H9 (cell line): ENCODE measurements around the gene JARID2. TPM values are rescaled to one million over a fixed set of nuclear protein-coding genes. Genes with fewer than 3 reads are reported as not detected.

Experiments
- DNase-seq: peaks from one replicate; pipeline ENCODE4 v3.0.0-alpha.2; 2017
- H2AFZ ChIP-seq: one replicate; pipeline ENCODE4 v1.6.1; 2013; ENCODE audit warnings: mild to moderate bottlenecking, low read length, control low read depth, moderate library complexity
- H2AK5ac ChIP-seq: 2 replicates; pipeline ENCODE4 v1.6.1; 2013; ENCODE audit warnings: low read length, control low read depth, mixed read lengths; ENCODE audit not compliant: insufficient read length
- H2BK120ac ChIP-seq: one replicate; pipeline ENCODE4 v1.6.1; 2013; ENCODE audit warnings: low read depth, mild to moderate bottlenecking, low read length, control low read depth, inconsistent platforms; ENCODE audit not compliant: poor library complexity, severe bottlenecking
- H2BK12ac ChIP-seq: 2 replicates; pipeline ENCODE4 v1.6.1; 2013; ENCODE audit warnings: low read length, control low read depth, mixed read lengths, low read depth; ENCODE audit not compliant: insufficient read length
- H2BK15ac ChIP-seq: 2 replicates; pipeline ENCODE4 v1.6.1; 2013; ENCODE audit warnings: low read depth, low read length, control low read depth
- H2BK20ac ChIP-seq: one replicate; pipeline ENCODE4 v1.6.1; 2013; ENCODE audit warnings: low read depth, mild to moderate bottlenecking, low read length, control low read depth, inconsistent platforms; ENCODE audit not compliant: poor library complexity, severe bottlenecking
- H2BK5ac ChIP-seq: 2 replicates; pipeline ENCODE4 v1.6.1; 2013; ENCODE audit warnings: low read length, control low read depth, mixed read lengths; ENCODE audit not compliant: insufficient read length
- H3K14ac ChIP-seq: 2 replicates; pipeline ENCODE4 v1.6.1; 2013; ENCODE audit warnings: low read length, control low read depth; ENCODE audit not compliant: insufficient read depth
- H3K18ac ChIP-seq: 2 replicates; pipeline ENCODE4 v1.6.1; 2013; ENCODE audit warnings: low read depth, mild to moderate bottlenecking, mixed read lengths, low read length, control low read depth; ENCODE audit not compliant: insufficient read length
- H3K23ac ChIP-seq: 2 replicates; pipeline ENCODE4 v1.6.1; 2013; ENCODE audit warnings: low read length, control low read depth, mixed read lengths, low read depth; ENCODE audit not compliant: insufficient read length
- H3K23me2 ChIP-seq: 2 replicates; pipeline ENCODE4 v1.6.1; 2013; ENCODE audit warnings: low read depth, mild to moderate bottlenecking, mixed read lengths, low read length, control low read depth; ENCODE audit not compliant: insufficient read length, poor library complexity, severe bottlenecking
- H3K27ac ChIP-seq: 2 replicates; pipeline ENCODE4 v1.5.1; 2013; ENCODE audit warnings: low read length, control low read depth, mixed read lengths, low read depth; ENCODE audit not compliant: insufficient read length
- H3K27me3 ChIP-seq: 2 replicates; pipeline ENCODE4 v1.6.1; 2013; ENCODE audit warnings: low read length, control low read depth, inconsistent platforms; ENCODE audit not compliant: insufficient read depth
- H3K4ac ChIP-seq: 2 replicates; pipeline ENCODE4 v1.6.1; 2013; ENCODE audit warnings: low read depth, mild to moderate bottlenecking, control low read depth, inconsistent platforms, low read length, moderate library complexity
- H3K4me1 ChIP-seq: 2 replicates; pipeline ENCODE4 v1.6.1; 2013; ENCODE audit warnings: low read length, control low read depth, inconsistent platforms; ENCODE audit not compliant: insufficient read depth
- H3K4me2 ChIP-seq: 2 replicates; pipeline ENCODE4 v1.6.1; 2013; ENCODE audit warnings: low read length, control low read depth, mixed read lengths; ENCODE audit not compliant: insufficient read length, insufficient read depth
- H3K56ac ChIP-seq: 2 replicates; pipeline ENCODE4 v1.6.1; 2013; ENCODE audit warnings: low read depth, mild to moderate bottlenecking, mixed read lengths, low read length, control low read depth; ENCODE audit not compliant: insufficient read length
- H3K79me1 ChIP-seq: 2 replicates; pipeline ENCODE4 v1.6.1; 2013; ENCODE audit warnings: low read depth, mild to moderate bottlenecking, moderate library complexity, low read length, control low read depth, inconsistent platforms; ENCODE audit not compliant: insufficient read depth, poor library complexity, severe bottlenecking
- H3K79me2 ChIP-seq: 2 replicates; pipeline ENCODE4 v1.6.1; 2013; ENCODE audit warnings: low read length, control low read depth, inconsistent platforms; ENCODE audit not compliant: insufficient read depth
- H3K9ac ChIP-seq: 2 replicates; pipeline ENCODE4 v1.6.1; 2013; ENCODE audit warnings: low read length, control low read depth, mixed read lengths; ENCODE audit not compliant: insufficient read length; ENCODE audit errors: extremely low read depth
- H3K9me3 ChIP-seq: one replicate; pipeline ENCODE4 v1.6.1; 2013; ENCODE audit warnings: low read depth, low read length, inconsistent platforms; ENCODE audit not compliant: control insufficient read depth
- H3T11ph ChIP-seq: one replicate; pipeline ENCODE4 v1.6.1; 2013; ENCODE audit warnings: mild to moderate bottlenecking, low read length, control low read depth, inconsistent platforms
- H4K20me1 ChIP-seq: one replicate; pipeline ENCODE4 v1.6.1; 2013; ENCODE audit not compliant: control insufficient read depth, insufficient read length, insufficient read depth
- H4K5ac ChIP-seq: 2 replicates; pipeline ENCODE4 v1.6.1; 2013; ENCODE audit warnings: low read depth, mild to moderate bottlenecking, mixed read lengths, low read length, control low read depth; ENCODE audit not compliant: insufficient read length
- H4K8ac ChIP-seq: replicated peaks from 2 replicates; pipeline ENCODE4 v1.6.1; 2013; ENCODE audit warnings: low read length, control low read depth, mixed read lengths, low read depth; ENCODE audit not compliant: insufficient read length
- H4K91ac ChIP-seq: 2 replicates; pipeline ENCODE4 v1.6.1; 2013; ENCODE audit warnings: low read depth, mild to moderate bottlenecking, moderate library complexity, mixed read lengths, low read length, control low read depth; ENCODE audit not compliant: insufficient read length
- H3K27ac Mint-ChIP-seq, 3 experiments: 2 replicates in 2 of 3; 3 replicates in 1 of 3; pipeline ENCODE4 v1.8.0; 2020 to 2021; ENCODE audit warnings: mixed read lengths in 3 of 3, mild to moderate bottlenecking in 1 of 3, moderate library complexity in 1 of 3
- H3K27me3 Mint-ChIP-seq: 2 replicates; pipeline ENCODE4 v1.8.0; 2021; ENCODE audit warnings: low read depth, mild to moderate bottlenecking, moderate library complexity, mixed read lengths
- H3K36me3 Mint-ChIP-seq, 3 experiments: 2 replicates in 2 of 3; 3 replicates in 1 of 3; pipeline ENCODE4 v1.8.0; 2020 to 2021; ENCODE audit warnings: low read depth in 3 of 3, mixed read lengths in 3 of 3; ENCODE audit not compliant: insufficient read depth in 1 of 3
- H3K4me1 Mint-ChIP-seq, 2 experiments: 2 replicates each; pipeline ENCODE4 v1.8.0; 2020; ENCODE audit warnings: mixed read lengths in 2 of 2
- H3K4me3 Mint-ChIP-seq, 2 experiments: 2 replicates in 1 of 2; 3 replicates in 1 of 2; pipeline ENCODE4 v1.8.0; 2020 to 2021; ENCODE audit warnings: mild to moderate bottlenecking in 2 of 2, mixed read lengths in 2 of 2, moderate library complexity in 1 of 2
- H3K9me3 Mint-ChIP-seq, 2 experiments: 2 replicates in 1 of 2; 3 replicates in 1 of 2; pipeline ENCODE4 v1.8.0; 2020; ENCODE audit warnings: mild to moderate bottlenecking in 2 of 2, mixed read lengths in 2 of 2, moderate library complexity in 1 of 2
- WGBS: extraction: QIAGEN DNeasy Blood & Tissue Kit; methylation state at CpG from one replicate; pipeline ENCODE4 v1.1.7; 2013; ENCODE audit warnings: missing lambda C conversion rate, low lambda C conversion rate, mixed read lengths; ENCODE audit not compliant: insufficient read length; ENCODE audit errors: extremely low coverage; 5-methylcytosine and 5-hydroxymethylcytosine counted together
- total RNA-seq: library from RNA; stranded (reverse); gene quantifications from 2 replicates; pipeline ENCODE4 v1.2.1, GENCODE V29; 2021
- TF ChIP-seq, protein P1 (sequence below): fragments of 200-600 bp; sonication (generic); conservative IDR thresholded peaks from 3 replicates; pipeline ENCODE4 v1.8.0; 2021; ENCODE audit warnings: antibody characterized with exemption, mild to moderate bottlenecking

Gene JARID2
- total RNA-seq, 1 experiment from 2014 or later = 174 TPM

GRCh38 chr6:15484821-15485220, 239.0 kb downstream of the JARID2 start:
- no peak overlapping the region for H4K91ac ChIP-seq
- peaks cover 7% of the 10 kb centered on the region for H3K79me1 ChIP-seq
- peaks cover 45% of the 10 kb centered on the region; the same call in 1 of the 2 replicates for H3K79me2 ChIP-seq
- no peak overlapping the region for H2BK5ac ChIP-seq
- H3K27ac Mint-ChIP-seq = no peak overlapping the region
- H3K4ac ChIP-seq = no peak overlapping the region
- no peak overlapping the region for H3K4me3 Mint-ChIP-seq
- no peaks in the 10 kb centered on the region for H3K9me3 Mint-ChIP-seq
- H2AFZ ChIP-seq = no peak overlapping the region
- H3K4me1 Mint-ChIP-seq = peaks cover 59 to 60% of the 10 kb centered on the region in 2 experiments
- peaks cover 13% of the 10 kb centered on the region for H3K4me1 ChIP-seq
- no peak overlapping the region for H4K8ac ChIP-seq
- H3K4me2 ChIP-seq = no peak overlapping the region
- no peak overlapping the region for H2AK5ac ChIP-seq
- H3K23me2 ChIP-seq = no peaks in the 10 kb centered on the region
- no peak overlapping the region for H2BK12ac ChIP-seq
- no peak overlapping the region for H2BK15ac ChIP-seq
- no peak overlapping the region for H4K5ac ChIP-seq
- no peaks in the 10 kb centered on the region for H3K9me3 ChIP-seq
- no peak overlapping the region for H3K27ac ChIP-seq
- no peak overlapping the region for H3K14ac ChIP-seq
- H3K36me3 Mint-ChIP-seq = peaks cover 21 to 34% (median 30%) of the 10 kb centered on the region in 3 experiments
- WGBS = no CpG with 5 or more reads among the region's 4 CpGs
- H3K27me3 ChIP-seq = no peaks in the 10 kb centered on the region
- no peak overlapping the region for H3K56ac ChIP-seq
- no peaks in the 10 kb centered on the region; the same call in 1 of the 2 replicates for H3K27me3 Mint-ChIP-seq
- no peak overlapping the region for H3T11ph ChIP-seq
- TF ChIP-seq, protein P1, sequence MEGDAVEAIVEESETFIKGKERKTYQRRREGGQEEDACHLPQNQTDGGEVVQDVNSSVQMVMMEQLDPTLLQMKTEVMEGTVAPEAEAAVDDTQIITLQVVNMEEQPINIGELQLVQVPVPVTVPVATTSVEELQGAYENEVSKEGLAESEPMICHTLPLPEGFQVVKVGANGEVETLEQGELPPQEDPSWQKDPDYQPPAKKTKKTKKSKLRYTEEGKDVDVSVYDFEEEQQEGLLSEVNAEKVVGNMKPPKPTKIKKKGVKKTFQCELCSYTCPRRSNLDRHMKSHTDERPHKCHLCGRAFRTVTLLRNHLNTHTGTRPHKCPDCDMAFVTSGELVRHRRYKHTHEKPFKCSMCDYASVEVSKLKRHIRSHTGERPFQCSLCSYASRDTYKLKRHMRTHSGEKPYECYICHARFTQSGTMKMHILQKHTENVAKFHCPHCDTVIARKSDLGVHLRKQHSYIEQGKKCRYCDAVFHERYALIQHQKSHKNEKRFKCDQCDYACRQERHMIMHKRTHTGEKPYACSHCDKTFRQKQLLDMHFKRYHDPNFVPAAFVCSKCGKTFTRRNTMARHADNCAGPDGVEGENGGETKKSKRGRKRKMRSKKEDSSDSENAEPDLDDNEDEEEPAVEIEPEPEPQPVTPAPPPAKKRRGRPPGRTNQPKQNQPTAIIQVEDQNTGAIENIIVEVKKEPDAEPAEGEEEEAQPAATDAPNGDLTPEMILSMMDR = no peak
- no peak overlapping the region for H2BK20ac ChIP-seq
- H3K9ac ChIP-seq = no peak overlapping the region
- H4K20me1 ChIP-seq = no peaks in the 10 kb centered on the region
- no peak for DNase-seq
- H3K18ac ChIP-seq = no peak overlapping the region
- no peak overlapping the region for H3K23ac ChIP-seq
- no peak overlapping the region for H2BK120ac ChIP-seq
